Measurements from ENCODE around the gene ATP10A.

DNA sequence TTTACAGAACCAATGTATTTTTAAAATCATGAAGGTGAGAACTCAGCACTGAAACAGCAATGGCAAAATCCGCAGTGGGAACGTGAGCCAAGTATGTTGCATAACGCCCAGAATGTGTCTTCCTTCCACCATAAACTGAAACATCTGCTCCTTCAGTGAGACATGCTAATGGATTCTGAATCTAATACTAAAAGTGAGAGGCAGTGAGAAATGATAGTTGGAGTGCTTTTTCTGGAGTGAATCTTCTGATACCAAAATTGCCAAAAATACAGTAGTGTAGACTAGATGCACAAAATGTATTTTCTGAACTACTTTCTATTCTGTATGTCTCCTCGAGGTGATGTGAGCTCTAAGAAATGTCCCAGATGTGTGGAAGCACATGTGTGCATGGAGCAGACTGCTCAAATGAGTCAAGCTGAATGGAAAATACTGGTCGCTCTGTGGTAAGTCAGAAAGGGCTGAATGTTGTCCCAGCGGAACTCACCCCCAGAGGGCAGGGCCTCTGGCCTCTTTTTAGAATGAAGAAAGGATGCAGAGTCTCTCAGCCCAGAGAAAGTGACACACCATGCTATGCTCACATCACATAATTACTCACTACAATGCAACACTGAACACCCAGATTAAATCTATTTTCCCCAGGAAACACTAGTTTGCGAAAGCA lies 73.0 kb downstream of the ATP10A start:
- TF ChIP-seq POLR2A (IDR thresholded peaks at IDR 0.05) (no peak), CTCF (IDR thresholded peaks at IDR 0.05) (no peak), POLR2AphosphoS5 (IDR thresholded peaks at IDR 0.05; ENCODE audit: insufficient read depth in 1 of 2, low read depth in 1 of 2) (peak; percentile 10 to 47)
